ENCODE data around the gene LIFR.

DNA sequence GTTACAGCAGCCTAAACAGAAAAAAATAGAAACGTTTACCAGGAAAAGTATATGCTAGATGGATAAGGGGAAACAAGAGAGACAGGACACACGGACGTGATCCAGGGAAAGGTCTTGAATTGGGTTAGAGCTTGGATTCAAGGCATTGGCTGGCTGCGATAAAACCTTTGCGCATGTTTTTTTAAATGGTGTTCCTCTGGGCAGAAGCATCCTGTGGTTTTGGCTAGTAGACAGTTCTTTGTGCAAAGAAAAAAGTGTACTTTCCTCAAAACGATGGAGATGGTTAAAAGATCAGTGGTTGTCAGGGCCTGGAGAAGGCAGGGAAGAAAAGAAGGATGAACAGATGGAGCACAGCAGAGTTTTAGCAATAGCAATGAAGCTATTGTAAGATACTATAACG lies 37.5 kb upstream of the LIFR start:
- TF ChIP-seq, protein P1, sequence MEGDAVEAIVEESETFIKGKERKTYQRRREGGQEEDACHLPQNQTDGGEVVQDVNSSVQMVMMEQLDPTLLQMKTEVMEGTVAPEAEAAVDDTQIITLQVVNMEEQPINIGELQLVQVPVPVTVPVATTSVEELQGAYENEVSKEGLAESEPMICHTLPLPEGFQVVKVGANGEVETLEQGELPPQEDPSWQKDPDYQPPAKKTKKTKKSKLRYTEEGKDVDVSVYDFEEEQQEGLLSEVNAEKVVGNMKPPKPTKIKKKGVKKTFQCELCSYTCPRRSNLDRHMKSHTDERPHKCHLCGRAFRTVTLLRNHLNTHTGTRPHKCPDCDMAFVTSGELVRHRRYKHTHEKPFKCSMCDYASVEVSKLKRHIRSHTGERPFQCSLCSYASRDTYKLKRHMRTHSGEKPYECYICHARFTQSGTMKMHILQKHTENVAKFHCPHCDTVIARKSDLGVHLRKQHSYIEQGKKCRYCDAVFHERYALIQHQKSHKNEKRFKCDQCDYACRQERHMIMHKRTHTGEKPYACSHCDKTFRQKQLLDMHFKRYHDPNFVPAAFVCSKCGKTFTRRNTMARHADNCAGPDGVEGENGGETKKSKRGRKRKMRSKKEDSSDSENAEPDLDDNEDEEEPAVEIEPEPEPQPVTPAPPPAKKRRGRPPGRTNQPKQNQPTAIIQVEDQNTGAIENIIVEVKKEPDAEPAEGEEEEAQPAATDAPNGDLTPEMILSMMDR (IDR thresholded peaks at IDR 0.05) = no peak
- no peak for TF ChIP-seq POLR2AphosphoS5 (IDR thresholded peaks at IDR 0.05)
- no peak for TF ChIP-seq POLR2A (IDR thresholded peaks at IDR 0.05)
- no peak for TF ChIP-seq EP300 (IDR thresholded peaks at IDR 0.05)

Measured in suprapubic skin (tissue), 4 donors.